HG03571 (cell line): ENCODE results near the gene COL16A1.

ENCODE experiments used
- ATAC-seq: cut with Tn5 transposase; IDR thresholded peaks from one replicate; pipeline ENCODE4 v1.9.1; 2021; ENCODE audit not compliant: unreplicated experiment

Gene COL16A1

GRCh38 chr1:31651089-31651420, 52.8 kb downstream of the COL16A1 start:
- ATAC-seq, result no peak

- ATAC-seq, result no peak
These were observed 53.4 kb downstream of the COL16A1 start for GRCh38 chr1:31650161-31651088.

- no peak for ATAC-seq
These were observed 55.0 kb downstream of the COL16A1 start for GRCh38 chr1:31648641-31649357.

- no peak for ATAC-seq
These were observed 55.6 kb downstream of the COL16A1 start for GRCh38 chr1:31648190-31648589.

- ATAC-seq, result no peak
These were observed 56.7 kb downstream of the COL16A1 start for GRCh38 chr1:31647106-31647505.

- no peak for ATAC-seq
These were observed 57.4 kb downstream of the COL16A1 start for GRCh38 chr1:31646259-31646960.

- no peak for ATAC-seq
These were observed 58.6 kb downstream of the COL16A1 start for GRCh38 chr1:31645274-31645568.

- ATAC-seq, result peak; percentile 82
These were observed 59.1 kb downstream of the COL16A1 start, which contains the start of gene PEF1 for GRCh38 chr1:31644560-31645273. PEF1 (minus strand) TSS chr1:31644876; CDS start chr1:31644864, 12 bp downstream.

GRCh38 chr1:31643976-31644559, 59.7 kb downstream of the COL16A1 start:
- no peak for ATAC-seq

GRCh38 chr1:31642897-31643296, 60.9 kb downstream of the COL16A1 start:
- ATAC-seq, result no peak

- ATAC-seq, result no peak
These were observed 61.5 kb downstream of the COL16A1 start for GRCh38 chr1:31642366-31642765.

GRCh38 chr1:31640964-31641363, 62.9 kb downstream of the COL16A1 start:
- no peak for ATAC-seq

- ATAC-seq, result no peak
These were observed 63.6 kb downstream of the COL16A1 start for GRCh38 chr1:31640179-31640578.

- no peak for ATAC-seq
These were observed 64.3 kb downstream of the COL16A1 start for GRCh38 chr1:31639543-31639942.

- ATAC-seq, result no peak
These were observed 65.7 kb downstream of the COL16A1 start for GRCh38 chr1:31637915-31638673.

- ATAC-seq, result no peak
These were observed 70.7 kb downstream of the COL16A1 start for GRCh38 chr1:31633117-31633516.

GRCh38 chr1:31632649-31633048, 71.2 kb downstream of the COL16A1 start:
- no peak for ATAC-seq

- ATAC-seq, result no peak
These were observed 74.8 kb downstream of the COL16A1 start for GRCh38 chr1:31628931-31629556.

- ATAC-seq, result no peak
These were observed 75.8 kb downstream of the COL16A1 start for GRCh38 chr1:31627930-31628559.
